GM19043 (cell line): ENCODE results near the gene ZFYVE28.

ENCODE experiments used
- ATAC-seq: cut with Tn5 transposase; IDR thresholded peaks from one replicate; pipeline ENCODE4 v1.9.1; 2021; ENCODE audit warnings: low read depth; ENCODE audit not compliant: unreplicated experiment

ZFYVE28 gene

GRCh38 chr4:2412885-2413716, 5.3 kb downstream of the ZFYVE28 start:
- ATAC-seq, result peak; percentile 48

- peak; percentile 21 for ATAC-seq
Observed at GRCh38 chr4:2412534-2412884, 5.9 kb downstream of the ZFYVE28 start.

GRCh38 chr4:2411786-2412510, 6.5 kb downstream of the ZFYVE28 start:
- no peak for ATAC-seq

- ATAC-seq, result no peak
Observed at GRCh38 chr4:2409381-2409783, 9.1 kb downstream of the ZFYVE28 start.

- ATAC-seq, result no peak
Observed at GRCh38 chr4:2408976-2409375, 9.5 kb downstream of the ZFYVE28 start.

GRCh38 chr4:2408401-2408958, 10.0 kb downstream of the ZFYVE28 start:
- ATAC-seq, result no peak

- no peak for ATAC-seq
Observed at GRCh38 chr4:2407991-2408342, 10.5 kb downstream of the ZFYVE28 start.

- ATAC-seq, result no peak
Observed at GRCh38 chr4:2406920-2407319, 11.5 kb downstream of the ZFYVE28 start.

GRCh38 chr4:2406406-2406805, 12.0 kb downstream of the ZFYVE28 start:
- ATAC-seq, result no peak

- no peak for ATAC-seq
Observed at GRCh38 chr4:2402941-2403340, 15.5 kb downstream of the ZFYVE28 start.

GRCh38 chr4:2402048-2402842, 16.2 kb downstream of the ZFYVE28 start:
- no peak for ATAC-seq

GRCh38 chr4:2401610-2401983, 16.8 kb downstream of the ZFYVE28 start:
- ATAC-seq, result no peak

- no peak for ATAC-seq
Observed at GRCh38 chr4:2400841-2401609, 17.4 kb downstream of the ZFYVE28 start.

- no peak for ATAC-seq
Observed at GRCh38 chr4:2399631-2400190, 18.7 kb downstream of the ZFYVE28 start.

- ATAC-seq, result no peak
Observed at GRCh38 chr4:2399216-2399615, 19.2 kb downstream of the ZFYVE28 start.

GRCh38 chr4:2397596-2398379, 20.7 kb downstream of the ZFYVE28 start:
- ATAC-seq, result no peak

- ATAC-seq, result no peak
Observed at GRCh38 chr4:2396781-2397368, 21.6 kb downstream of the ZFYVE28 start.

GRCh38 chr4:2395584-2395983, 22.9 kb downstream of the ZFYVE28 start:
- no peak for ATAC-seq

GRCh38 chr4:2395038-2395437, 23.4 kb downstream of the ZFYVE28 start:
- ATAC-seq, result no peak
